IMR-90 (cell line): ENCODE measurements around the gene SERPINA1. TPM values are rescaled to one million over a fixed set of nuclear protein-coding genes. Genes with fewer than 3 reads are reported as not detected.
A peak's percentile ranks its signal among the peaks of the same experiment; 100 is the strongest.

Source experiments
- ATAC-seq: fragments of 200-7000 bp; cut with Tn5 transposase; 2 replicates; pipeline ENCODE4 v1.9.1; 2020; ENCODE audit warnings: low read depth, mild to moderate bottlenecking, moderate library complexity
- BruUV-seq: library from RNA; stranded (reverse); fragments of 400-500 nt; replicated peaks from 2 replicates; lab custom pipeline; 2021; lab: Mats Ljungman, UMichigan
- CTCF ChIA-PET: fragments of 300-600 bp; formaldehyde crosslinking; extraction: SDS; loops from one replicate; lab custom pipeline; 2021; ENCODE audit warnings: antibody characterized with exemption; lab: Yijun Ruan, JAX
- POLR2A ChIA-PET: fragments of 300-600 bp; sonication (Branson Sonifier 250); formaldehyde crosslinking; loops from one replicate; lab custom pipeline; 2022; ENCODE audit warnings: antibody characterized with exemption; ENCODE audit not compliant: unreplicated experiment; lab: Charles Lee
- DNase-seq: peaks from one replicate; pipeline ENCODE4 v3.0.0; 2013
- H2AFZ ChIP-seq: replicated peaks from 2 replicates; pipeline ENCODE3; 2013; ENCODE audit warnings: low read length, mild to moderate bottlenecking; ENCODE audit not compliant: poor library complexity
- H2AK5ac ChIP-seq: 2 replicates; pipeline ENCODE4 v1.6.1; 2013; ENCODE audit warnings: low read depth, low read length, inconsistent platforms
- H2AK9ac ChIP-seq: replicated peaks from 2 replicates; pipeline ENCODE3; 2013; ENCODE audit warnings: mild to moderate bottlenecking, low read depth, low read length, moderate library complexity; ENCODE audit not compliant: poor library complexity
- H2BK120ac ChIP-seq: 2 replicates; pipeline ENCODE4 v1.6.1; 2013; ENCODE audit warnings: low read depth, low read length, inconsistent platforms
- H2BK15ac ChIP-seq: 3 replicates; pipeline ENCODE4 v1.6.1; 2013; ENCODE audit warnings: low read depth, low read length, inconsistent platforms
- H2BK20ac ChIP-seq: 2 replicates; pipeline ENCODE4 v1.6.1; 2013; ENCODE audit warnings: low read depth, mild to moderate bottlenecking, inconsistent platforms, low read length, moderate library complexity
- H2BK5ac ChIP-seq: 2 replicates; pipeline ENCODE4 v1.6.1; 2013; ENCODE audit warnings: mild to moderate bottlenecking, low read depth, low read length, inconsistent platforms; ENCODE audit not compliant: poor library complexity, severe bottlenecking
- H3K14ac ChIP-seq: replicated peaks from 2 replicates; pipeline ENCODE4 v1.6.1; 2013; ENCODE audit warnings: low read depth, low read length, inconsistent platforms
- H3K18ac ChIP-seq: 2 replicates; pipeline ENCODE4 v1.6.1; 2013; ENCODE audit warnings: low read depth, low read length, control low read depth
- H3K23ac ChIP-seq: 2 replicates; pipeline ENCODE4 v1.6.1; 2013; ENCODE audit warnings: low read depth, low read length, inconsistent platforms
- H3K27ac ChIP-seq: 2 replicates; pipeline ENCODE4 v1.5.1; 2013; ENCODE audit warnings: mild to moderate bottlenecking, control low read depth, low read length; ENCODE audit not compliant: insufficient read depth
- H3K27me3 ChIP-seq: 2 replicates; pipeline ENCODE4 v1.6.1; 2013; ENCODE audit warnings: low read length; ENCODE audit not compliant: control insufficient read depth, insufficient read depth
- H3K36me3 ChIP-seq: 2 replicates; pipeline ENCODE4 v1.6.1; 2013; ENCODE audit warnings: low read length, mixed read lengths; ENCODE audit not compliant: control insufficient read depth, insufficient read depth
- H3K4ac ChIP-seq: 2 replicates; pipeline ENCODE4 v1.6.1; 2013; ENCODE audit warnings: low read depth, low read length, inconsistent platforms
- H3K4me1 ChIP-seq: 2 replicates; pipeline ENCODE4 v1.6.1; 2013; ENCODE audit warnings: low read length, mixed read lengths; ENCODE audit not compliant: control insufficient read depth, insufficient read depth
- H3K4me2 ChIP-seq: 2 replicates; pipeline ENCODE4 v1.6.1; 2013; ENCODE audit warnings: low read depth, mild to moderate bottlenecking, control low read depth, low read length, moderate library complexity
- H3K4me3 ChIP-seq: 2 replicates; pipeline ENCODE4 v1.5.1; 2013; ENCODE audit warnings: low read depth, mild to moderate bottlenecking, control low read depth, low read length, moderate library complexity; ENCODE audit not compliant: insufficient read depth
- H3K56ac ChIP-seq: 2 replicates; pipeline ENCODE4 v1.6.1; 2013; ENCODE audit warnings: low read length, inconsistent platforms; ENCODE audit not compliant: insufficient read depth; ENCODE audit errors: extremely low read depth
- H3K79me1 ChIP-seq, 2 experiments: 2 replicates each; pipeline ENCODE4 v1.6.1; 2013; ENCODE audit warnings: low read length in 2 of 2, inconsistent platforms in 1 of 2, low read depth in 1 of 2
- H3K9ac ChIP-seq: 2 replicates; pipeline ENCODE4 v1.6.1; 2013; ENCODE audit warnings: low read depth, low read length, control low read depth
- H3K9me1 ChIP-seq: 2 replicates; pipeline ENCODE4 v1.6.1; 2013; ENCODE audit warnings: low read length, inconsistent platforms; ENCODE audit not compliant: insufficient read depth
- H3K9me3 ChIP-seq: 2 replicates; pipeline ENCODE4 v1.6.1; 2013; ENCODE audit warnings: low read length; ENCODE audit not compliant: control insufficient read depth, insufficient read depth
- H4K20me1 ChIP-seq: 2 replicates; pipeline ENCODE4 v1.6.1; 2013; ENCODE audit warnings: low read length, inconsistent platforms; ENCODE audit not compliant: insufficient read depth
- H4K5ac ChIP-seq: 2 replicates; pipeline ENCODE4 v1.6.1; 2013; ENCODE audit warnings: mild to moderate bottlenecking, low read depth, low read length, control low read depth
- H4K8ac ChIP-seq, 2 experiments: 2 replicates each; pipeline ENCODE4 v1.6.1; 2013; ENCODE audit warnings: low read depth in 2 of 2, low read length in 2 of 2, control low read depth in 1 of 2, inconsistent platforms in 1 of 2
- H4K91ac ChIP-seq: 2 replicates; pipeline ENCODE4 v1.6.1; 2013; ENCODE audit warnings: low read depth, low read length, inconsistent platforms; ENCODE audit not compliant: insufficient read depth
- BHLHE40 ChIP-seq: fragments of 150-350 bp; IDR thresholded peaks from 2 replicates; pipeline ENCODE4 v1.6.1; 2016; ENCODE audit warnings: mild to moderate bottlenecking, low read depth, low read length
- CEBPB ChIP-seq: IDR thresholded peaks from 2 replicates; pipeline ENCODE4 v1.6.1; 2012; ENCODE audit warnings: low read depth, low read length, improper control_type of control experiment
- CHD1 ChIP-seq: IDR thresholded peaks from 2 replicates; pipeline ENCODE4 v1.6.1; 2012; ENCODE audit warnings: low read depth, low read length, improper control_type of control experiment
- ELK1 ChIP-seq: fragments of 150-350 bp; IDR thresholded peaks from 2 replicates; pipeline ENCODE4 v1.6.1; 2016; ENCODE audit warnings: low read depth, mild to moderate bottlenecking, low read length, moderate library complexity, borderline replicate concordance
- FOS ChIP-seq: fragments of 150-350 bp; IDR thresholded peaks from 2 replicates; pipeline ENCODE4 v1.6.1; 2016; ENCODE audit warnings: low read depth, low read length
- MAFK ChIP-seq: IDR thresholded peaks from 2 replicates; pipeline ENCODE4 v1.6.1; 2012; ENCODE audit warnings: low read depth, low read length, improper control_type of control experiment
- MXI1 ChIP-seq: IDR thresholded peaks from 2 replicates; pipeline ENCODE4 v1.6.1; 2012; ENCODE audit warnings: low read depth, mild to moderate bottlenecking, low read length, moderate library complexity, borderline replicate concordance
- NFE2L2 ChIP-seq: fragments of 150-350 bp; IDR thresholded peaks from 2 replicates; pipeline ENCODE4 v1.6.1; 2016; ENCODE audit warnings: low read depth, mild to moderate bottlenecking, low read length
- POLR2A ChIP-seq: IDR thresholded peaks from 2 replicates; pipeline ENCODE4 v1.6.1; 2012; ENCODE audit warnings: mild to moderate bottlenecking, low read depth, low read length
- RAD21 ChIP-seq: IDR thresholded peaks from 2 replicates; pipeline ENCODE4 v1.6.1; 2012; ENCODE audit warnings: low read length, improper control_type of control experiment
- RCOR1 ChIP-seq: IDR thresholded peaks from 2 replicates; pipeline ENCODE4 v1.6.1; 2012; ENCODE audit warnings: mild to moderate bottlenecking, low read length, improper control_type of control experiment; ENCODE audit not compliant: insufficient replicate concordance
- RFX5 ChIP-seq: IDR thresholded peaks from 2 replicates; pipeline ENCODE4 v1.8.0; 2012; ENCODE audit warnings: low read depth, mild to moderate bottlenecking, low read length, moderate library complexity
- SMC3 ChIP-seq: fragments of 150-350 bp; IDR thresholded peaks from 2 replicates; pipeline ENCODE4 v1.6.1; 2016; ENCODE audit warnings: low read depth, mild to moderate bottlenecking, antibody characterized with exemption, low read length, moderate library complexity
- WGBS, 2 experiments: methylation state at CpG; one replicate each; pipeline versions ENCODE4 v1.1.5 to v1.1.7; 2013; ENCODE audit warnings: missing lambda C conversion rate in 2 of 2; ENCODE audit not compliant: insufficient read length in 1 of 2; ENCODE audit errors: extremely low coverage in 2 of 2; 5-methylcytosine and 5-hydroxymethylcytosine counted together
- dilution Hi-C: fragments of 300-500 bp; cut with HindIII; formaldehyde crosslinking; loops from one replicate; pipeline ENCODE4 v1.14.3; 2018; ENCODE audit warnings: low sequenced_read_pairs; ENCODE audit not compliant: unreplicated experiment
- in situ Hi-C: fragments of 300-500 bp; cut with MboI; formaldehyde crosslinking; loops from 3 replicates; pipeline ENCODE4 v1.14.3; 2019; ENCODE audit warnings: low sequenced_read_pairs, inconsistent platforms, mixed read lengths
- intact Hi-C: fragments of 100-400 bp; cut with micrococcal nuclease; formaldehyde crosslinking; loops from 2 replicates; pipeline ENCODE4 v1.10.0; 2022
- polyA plus RNA-seq, 3 experiments: library from polyadenylated mRNA; depleted of rRNA; stranded (reverse); fragments of >200 nt; gene quantifications; 2 replicates each; pipeline ENCODE4 v1.2.3, GENCODE V29; 2012; ENCODE audit warnings: low replicate concordance in 1 of 3
- total RNA-seq: library from RNA; depleted of rRNA; stranded (reverse); fragments of >200 nt; gene quantifications from 2 replicates; pipeline ENCODE4 v1.2.3, GENCODE V29; 2012
- TF ChIP-seq, protein P1 (sequence below): fragments of 150-350 bp; IDR thresholded peaks from 2 replicates; pipeline ENCODE4 v1.6.1; 2017; ENCODE audit warnings: mild to moderate bottlenecking, antibody characterized with exemption, low read length, low read depth

SERPINA1 gene
- total and polyA plus RNA-seq, 2 of the 4 experiments (the other 2 are of a cell fraction): 0.54 to 1.2 TPM

- Histone ChIP-seq H3K9me3 (no peaks in the 10 kb centered on the region), H3K27me3 (no peaks in the 10 kb centered on the region; the same call in 1 of the 2 replicates), H2BK120ac (no peak overlapping the region), H4K91ac (no peak overlapping the region), H3K9me1 (peaks cover 12% of the 10 kb centered on the region), H3K23ac (no peak overlapping the region), H4K8ac (no peak overlapping the region), H3K27ac (no peak overlapping the region), H2BK5ac (no peak overlapping the region), H3K4me3 (no peak overlapping the region), H3K9ac (no peak overlapping the region), H2AFZ (no peak overlapping the region), H2AK5ac (peak overlapping the region; percentile 16; the same call in 1 of the 2 replicates), H3K4me2 (no peak overlapping the region), H2BK20ac (no peak overlapping the region), H4K20me1 (no peaks in the 10 kb centered on the region), H3K18ac (no peak overlapping the region), H3K4me1 (peaks cover 7% of the 10 kb centered on the region), H3K4ac (no peak overlapping the region), H3K14ac (no peak overlapping the region), H2AK9ac (no peak overlapping the region), H3K36me3 (no peaks in the 10 kb centered on the region), H4K5ac (no peak overlapping the region), H3K56ac (no peak overlapping the region), H2BK15ac (no peak overlapping the region), H3K79me1 (no peaks in the 10 kb centered on the region)
- TF ChIP-seq CEBPB (no peak), MXI1 (no peak), MAFK (no peak), RFX5 (no peak), POLR2A (no peak), FOS (no peak), ELK1 (no peak), BHLHE40 (no peak), RCOR1 (no peak), CHD1 (no peak), RAD21 (no peak), NFE2L2 (no peak), SMC3 (no peak)
- TF ChIP-seq, protein P1, sequence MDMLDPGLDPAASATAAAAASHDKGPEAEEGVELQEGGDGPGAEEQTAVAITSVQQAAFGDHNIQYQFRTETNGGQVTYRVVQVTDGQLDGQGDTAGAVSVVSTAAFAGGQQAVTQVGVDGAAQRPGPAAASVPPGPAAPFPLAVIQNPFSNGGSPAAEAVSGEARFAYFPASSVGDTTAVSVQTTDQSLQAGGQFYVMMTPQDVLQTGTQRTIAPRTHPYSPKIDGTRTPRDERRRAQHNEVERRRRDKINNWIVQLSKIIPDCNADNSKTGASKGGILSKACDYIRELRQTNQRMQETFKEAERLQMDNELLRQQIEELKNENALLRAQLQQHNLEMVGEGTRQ: no peak
- intact Hi-C loops: no loop called here
- BruUV-seq: no TSS peak
- ATAC-seq (no peak), DNase-seq (no peak)
- POLR2A ChIA-PET: no interaction called here
- CTCF ChIA-PET: no interaction called here
- in situ Hi-C loops: no loop called here
- WGBS, 2 experiments: 71% methylated on average over 3 of the region's 12 CpGs; no CpG with 5 or more reads in 1 of the 2 experiments
- dilution Hi-C loops: no loop called here
Observed at GRCh38 chr14:94376108-94376975, 12.1 kb downstream of the SERPINA1 start.
